ENCODE measurements around the gene GNAO1. TPM values are rescaled to one million over a fixed set of nuclear protein-coding genes. Genes with fewer than 3 reads are reported as not detected.

The GNAO1 gene
- total RNA-seq, 2 donors from 2014 or later: 6.1 to 23.6 TPM

DNA sequence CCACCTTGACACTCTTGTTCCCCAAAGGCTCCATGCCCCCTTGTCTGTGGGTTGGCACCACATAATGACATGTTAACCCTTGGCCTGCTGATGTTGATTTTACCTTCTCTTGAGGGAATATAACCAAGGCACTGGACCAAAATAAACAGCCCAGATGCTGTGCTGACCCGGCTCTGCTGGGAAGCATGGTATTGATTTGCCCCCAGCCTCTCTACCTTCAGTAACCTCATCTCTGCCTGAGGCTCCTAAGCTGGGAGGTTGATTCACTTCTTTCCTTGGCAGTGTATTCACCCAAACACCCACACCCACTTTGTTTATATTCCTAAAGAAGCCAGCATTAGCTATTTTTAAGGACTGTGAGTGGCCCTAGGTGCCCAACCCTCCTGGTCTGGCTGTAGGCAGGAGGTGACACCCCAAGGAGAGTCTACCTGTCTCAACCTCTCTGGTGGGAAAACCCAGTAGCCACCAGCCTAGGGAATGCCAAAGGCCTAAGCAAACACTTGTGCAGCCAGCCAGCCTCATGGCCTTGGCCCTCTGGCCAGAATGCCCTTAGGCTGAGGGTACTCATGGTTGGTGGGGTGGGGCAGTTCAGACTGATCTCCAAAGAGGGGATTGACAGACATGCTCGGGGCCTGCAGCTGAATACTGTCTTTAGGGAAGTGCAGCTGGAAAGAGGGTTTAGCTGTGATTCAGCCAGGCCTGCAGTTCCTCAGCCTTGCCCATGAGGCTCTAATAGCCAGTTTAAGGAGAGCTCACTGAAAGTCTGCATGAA lies 42.7 kb downstream of the GNAO1 start:
- H3K9me3 ChIP-seq: no peaks in the 10 kb centered on the region
- 85% methylated on average over 2 of the region's 2 CpGs for WGBS
- no peaks in the 10 kb centered on the region for H3K27me3 ChIP-seq (replicated peaks; ENCODE audit: insufficient read depth)
- no peaks in the 10 kb centered on the region for H3K36me3 ChIP-seq
- no peak for DNase-seq (ENCODE audit: low spot score)
- H3K4me1 ChIP-seq (replicated peaks): no peaks in the 10 kb centered on the region
- no peak overlapping the region for H3K27ac ChIP-seq
- no peak overlapping the region for H3K4me3 ChIP-seq
- intact Hi-C loops (cut with DNase I): no loop called here
- no peak for TF ChIP-seq POLR2A (IDR thresholded peaks at IDR 0.05)
- TF ChIP-seq, protein P1, sequence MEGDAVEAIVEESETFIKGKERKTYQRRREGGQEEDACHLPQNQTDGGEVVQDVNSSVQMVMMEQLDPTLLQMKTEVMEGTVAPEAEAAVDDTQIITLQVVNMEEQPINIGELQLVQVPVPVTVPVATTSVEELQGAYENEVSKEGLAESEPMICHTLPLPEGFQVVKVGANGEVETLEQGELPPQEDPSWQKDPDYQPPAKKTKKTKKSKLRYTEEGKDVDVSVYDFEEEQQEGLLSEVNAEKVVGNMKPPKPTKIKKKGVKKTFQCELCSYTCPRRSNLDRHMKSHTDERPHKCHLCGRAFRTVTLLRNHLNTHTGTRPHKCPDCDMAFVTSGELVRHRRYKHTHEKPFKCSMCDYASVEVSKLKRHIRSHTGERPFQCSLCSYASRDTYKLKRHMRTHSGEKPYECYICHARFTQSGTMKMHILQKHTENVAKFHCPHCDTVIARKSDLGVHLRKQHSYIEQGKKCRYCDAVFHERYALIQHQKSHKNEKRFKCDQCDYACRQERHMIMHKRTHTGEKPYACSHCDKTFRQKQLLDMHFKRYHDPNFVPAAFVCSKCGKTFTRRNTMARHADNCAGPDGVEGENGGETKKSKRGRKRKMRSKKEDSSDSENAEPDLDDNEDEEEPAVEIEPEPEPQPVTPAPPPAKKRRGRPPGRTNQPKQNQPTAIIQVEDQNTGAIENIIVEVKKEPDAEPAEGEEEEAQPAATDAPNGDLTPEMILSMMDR (IDR thresholded peaks at IDR 0.05): no peak
- TF ChIP-seq POLR2AphosphoS5 (IDR thresholded peaks at IDR 0.05): no peak

DNA sequence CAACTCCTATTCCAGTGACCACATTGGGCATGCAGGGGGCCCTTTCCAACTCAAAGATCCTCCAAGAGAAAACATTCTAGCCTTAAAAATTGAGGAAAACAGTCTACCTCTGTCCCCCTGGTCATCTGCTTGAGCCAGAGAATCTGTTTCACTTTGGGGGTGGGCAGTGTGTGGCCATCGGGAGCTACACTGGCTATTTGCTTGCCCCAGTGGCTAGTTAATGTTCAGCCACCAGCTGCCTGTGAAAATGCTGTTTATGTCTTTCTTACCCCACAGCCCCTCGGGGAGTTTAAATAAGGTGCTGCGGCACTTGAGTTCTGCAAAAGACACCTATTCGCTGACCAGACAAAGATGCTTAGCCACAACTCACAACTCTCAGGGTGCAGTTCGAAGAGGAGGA lies 43.4 kb downstream of the GNAO1 start:
- no peak for DNase-seq (ENCODE audit: low spot score)
- WGBS: 79% methylated on average over 5 of the region's 5 CpGs

DNA sequence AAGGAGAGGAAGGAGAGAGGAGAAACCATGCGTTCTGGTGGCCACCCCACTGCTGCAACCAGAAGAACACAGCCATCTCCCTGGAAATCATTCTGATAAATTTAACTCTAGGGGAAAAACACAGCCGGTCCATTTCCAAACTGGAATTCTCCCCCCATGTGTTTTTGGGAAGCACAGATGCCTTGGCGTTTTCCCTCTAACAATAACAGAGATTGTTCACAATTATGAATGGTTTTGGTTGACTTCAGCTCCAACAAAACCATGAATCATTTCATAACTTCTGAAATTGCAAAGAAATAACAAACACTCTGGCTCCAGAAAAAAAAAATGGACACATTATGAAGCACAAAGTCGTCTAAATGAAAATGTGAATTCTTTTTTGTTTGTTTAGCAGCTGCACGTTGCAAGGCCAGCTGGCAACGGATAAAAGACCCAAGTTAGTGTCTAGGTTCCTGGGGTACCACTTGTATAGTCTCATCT lies 46.2 kb downstream of the GNAO1 start:
- no peak overlapping the region for H3K27ac ChIP-seq
- intact Hi-C loops (cut with DNase I): no loop called here
- no peak overlapping the region for H3K4me3 ChIP-seq
- no peaks in the 10 kb centered on the region for H3K9me3 ChIP-seq
- no peaks in the 10 kb centered on the region for H3K4me1 ChIP-seq (replicated peaks)
- 24% methylated on average over 6 of the region's 6 CpGs for WGBS
- DNase-seq (ENCODE audit: low spot score): no peak
- no peaks in the 10 kb centered on the region for H3K27me3 ChIP-seq (replicated peaks; ENCODE audit: insufficient read depth)
- TF ChIP-seq, protein P1 (IDR thresholded peaks at IDR 0.05): no peak
- no peak for TF ChIP-seq POLR2A (IDR thresholded peaks at IDR 0.05)
- TF ChIP-seq POLR2AphosphoS5 (IDR thresholded peaks at IDR 0.05): no peak
- no peaks in the 10 kb centered on the region for H3K36me3 ChIP-seq

More for the DNA sequence above, 43.4 kb downstream of the GNAO1 start:
- no peak overlapping the region for H3K27ac ChIP-seq
- H3K36me3 ChIP-seq: no peaks in the 10 kb centered on the region
- H3K27me3 ChIP-seq (replicated peaks; ENCODE audit: insufficient read depth): no peaks in the 10 kb centered on the region
- intact Hi-C loops (cut with DNase I): no loop called here
- H3K4me3 ChIP-seq: no peak overlapping the region
- TF ChIP-seq POLR2AphosphoS5 (IDR thresholded peaks at IDR 0.05): no peak
- TF ChIP-seq, protein P1 (IDR thresholded peaks at IDR 0.05): no peak
- no peak for TF ChIP-seq POLR2A (IDR thresholded peaks at IDR 0.05)
- no peaks in the 10 kb centered on the region for H3K9me3 ChIP-seq
- no peaks in the 10 kb centered on the region for H3K4me1 ChIP-seq (replicated peaks)

DNA sequence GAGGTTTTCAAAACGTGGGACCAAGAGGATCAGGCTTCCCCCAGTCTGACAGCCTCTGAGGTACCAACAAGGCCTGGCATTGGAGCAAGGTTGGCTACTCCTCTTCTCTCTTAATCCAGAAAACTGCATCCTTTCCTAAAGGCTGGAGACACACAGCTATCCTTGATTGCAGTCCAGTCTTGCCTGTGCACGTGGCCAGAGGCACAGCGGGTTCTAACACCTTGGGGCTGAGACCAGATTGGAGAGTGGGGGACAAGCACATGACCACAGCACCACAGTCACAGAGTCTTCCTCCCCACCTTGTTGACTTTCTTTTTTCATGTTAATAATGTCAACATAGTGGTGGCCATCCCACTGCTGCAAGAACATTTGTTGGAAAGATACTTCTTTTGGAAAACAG lies 46.9 kb downstream of the GNAO1 start:
- H3K9me3 ChIP-seq: no peaks in the 10 kb centered on the region
- H3K4me3 ChIP-seq: no peak overlapping the region
- no peak for TF ChIP-seq POLR2A (IDR thresholded peaks at IDR 0.05)
- TF ChIP-seq POLR2AphosphoS5 (IDR thresholded peaks at IDR 0.05): no peak
- H3K4me1 ChIP-seq (replicated peaks): no peaks in the 10 kb centered on the region
- intact Hi-C loops (cut with DNase I): no loop called here
- WGBS: 40% methylated on average over 3 of the region's 3 CpGs
- DNase-seq (ENCODE audit: low spot score): no peak
- no peak overlapping the region for H3K27ac ChIP-seq
- H3K27me3 ChIP-seq (replicated peaks; ENCODE audit: insufficient read depth): no peaks in the 10 kb centered on the region
- H3K36me3 ChIP-seq: no peaks in the 10 kb centered on the region

DNA sequence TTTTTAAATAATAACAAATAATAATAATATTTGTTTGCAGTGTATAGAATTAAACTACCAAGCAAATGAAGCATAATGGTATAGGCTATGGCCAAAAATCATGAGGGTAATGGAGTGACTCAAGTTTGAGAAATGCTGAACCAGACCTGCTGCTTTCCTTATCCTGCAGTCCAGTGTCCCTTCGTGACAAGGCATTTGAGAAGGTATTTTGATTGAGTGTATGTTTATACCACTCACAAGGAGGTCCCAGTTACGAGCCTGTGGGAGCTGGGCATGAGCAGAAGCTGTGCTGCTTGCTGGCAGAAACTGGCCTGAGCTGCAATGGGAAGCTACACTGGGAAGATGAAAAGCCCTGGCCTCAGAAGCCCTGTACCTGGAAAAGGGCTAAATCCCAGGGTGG lies 50.3 kb downstream of the GNAO1 start:
- no peak overlapping the region for H3K27ac ChIP-seq
- H3K9me3 ChIP-seq: no peaks in the 10 kb centered on the region
- H3K27me3 ChIP-seq (replicated peaks; ENCODE audit: insufficient read depth): no peaks in the 10 kb centered on the region
- no peak for TF ChIP-seq POLR2AphosphoS5 (IDR thresholded peaks at IDR 0.05)
- TF ChIP-seq, protein P1 (IDR thresholded peaks at IDR 0.05): no peak
- H3K4me3 ChIP-seq: no peak overlapping the region
- DNase-seq (ENCODE audit: low spot score): no peak
- no peaks in the 10 kb centered on the region for H3K4me1 ChIP-seq (replicated peaks)
- WGBS: 42% methylated on average over 2 of the region's 2 CpGs
- H3K36me3 ChIP-seq: no peaks in the 10 kb centered on the region
- intact Hi-C loops (cut with DNase I): no loop called here
